HG02571 (cell line): ENCODE data around the gene SPRR2E.
"Not testable (repeated sequence)": the region's sequence is repeated elsewhere in the genome, so short reads cannot be mapped to it uniquely, and the experiment has no call there.

Experiments
- ATAC-seq: cut with Tn5 transposase; IDR thresholded peaks from one replicate; pipeline ENCODE4 v1.9.1; 2021; ENCODE audit warnings: mild to moderate bottlenecking, moderate library complexity; ENCODE audit not compliant: unreplicated experiment

Gene SPRR2E

DNA sequence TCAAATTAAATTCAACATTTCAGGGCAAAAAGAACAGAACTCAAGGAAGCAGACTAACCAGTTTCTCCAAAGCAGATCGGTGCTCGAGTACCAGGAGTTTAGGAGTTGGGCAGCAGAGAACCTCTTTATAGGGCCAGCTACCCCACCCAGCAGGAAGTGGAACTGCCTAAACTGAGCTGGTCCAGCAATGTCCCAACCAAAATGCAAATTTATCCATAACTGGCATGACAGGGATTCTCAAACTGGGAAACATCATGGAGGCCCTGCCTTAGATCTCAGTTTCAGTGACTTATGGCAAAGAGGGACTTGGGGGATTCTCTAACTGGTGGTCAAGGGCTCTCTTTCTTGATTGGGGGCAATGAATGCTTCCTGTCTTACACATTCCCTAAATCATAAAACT lies 22.8 kb downstream of the SPRR2E start, which contains the start of gene SPRR2B:
Gene SPRR2B, minus strand, starts transcription at position 101 of the 400 bp plus-strand sequence. CDS start 772 bp downstream, outside the sequence.
- ATAC-seq: no peak

GRCh38 chr1:153070243-153070642 lies 24.1 kb downstream of the SPRR2E start:
- ATAC-seq: no peak

DNA sequence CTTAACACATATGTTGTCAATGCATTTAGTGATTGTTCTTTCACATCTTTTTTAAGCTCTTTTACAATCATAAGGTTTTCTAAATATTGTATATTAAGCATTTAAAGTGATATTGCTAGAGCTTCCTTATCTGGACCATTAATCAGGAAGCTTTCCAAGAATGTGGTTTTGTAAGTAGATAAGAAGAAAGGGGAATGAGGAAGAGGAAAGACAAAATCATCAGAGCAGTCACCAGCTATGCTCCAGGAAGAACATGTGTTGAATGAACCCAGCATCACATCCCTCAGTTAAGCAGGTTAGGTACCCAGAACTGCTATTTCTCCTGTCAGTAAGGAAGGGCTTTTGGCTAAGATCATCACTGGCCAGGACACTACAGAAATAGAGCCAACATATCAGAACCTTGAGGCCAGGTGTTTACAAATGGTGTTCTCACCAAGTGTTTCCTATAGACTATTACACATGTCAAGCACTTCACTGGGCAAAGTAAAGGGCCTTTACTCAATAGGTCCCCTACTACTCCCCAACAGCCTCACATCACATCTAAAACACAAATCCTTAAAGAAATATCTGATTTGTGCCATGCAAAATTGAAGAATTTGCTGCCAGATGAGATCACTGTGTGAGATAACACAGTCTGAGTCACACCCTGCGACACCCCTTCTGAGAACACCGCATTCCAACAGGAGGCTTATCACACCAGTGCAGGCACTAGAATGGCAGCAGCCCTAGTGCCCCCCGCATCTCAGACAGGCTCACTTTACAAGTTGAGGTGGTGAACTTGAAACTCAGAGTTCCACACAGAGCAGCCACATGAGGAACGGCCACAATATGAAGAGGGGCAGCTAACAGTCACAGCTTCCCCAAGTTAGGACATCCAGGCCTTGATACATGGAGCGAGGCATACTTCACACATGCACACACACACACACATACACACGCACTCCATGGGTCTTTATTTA lies 35.2 kb downstream of the SPRR2E start:
- ATAC-seq: no peak

DNA sequence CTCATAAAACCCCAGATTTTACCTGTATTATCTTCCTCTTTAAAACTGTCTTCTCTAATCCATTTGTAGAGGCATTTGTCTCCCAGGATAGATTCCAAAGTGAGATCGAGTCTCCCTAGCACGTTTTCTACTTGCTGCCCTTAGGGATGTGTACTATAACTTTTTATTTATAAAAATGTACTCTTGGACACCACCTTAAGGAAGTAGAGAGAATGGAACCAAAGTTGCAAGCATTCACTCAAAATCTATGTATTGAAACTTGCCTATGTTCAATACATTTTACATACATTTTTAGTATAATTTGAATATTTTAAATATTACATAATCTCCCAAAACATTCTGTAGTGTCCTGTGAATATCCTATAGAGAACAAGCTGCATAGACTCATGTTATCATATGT lies 36.2 kb downstream of the SPRR2E start:
- no peak for ATAC-seq

DNA sequence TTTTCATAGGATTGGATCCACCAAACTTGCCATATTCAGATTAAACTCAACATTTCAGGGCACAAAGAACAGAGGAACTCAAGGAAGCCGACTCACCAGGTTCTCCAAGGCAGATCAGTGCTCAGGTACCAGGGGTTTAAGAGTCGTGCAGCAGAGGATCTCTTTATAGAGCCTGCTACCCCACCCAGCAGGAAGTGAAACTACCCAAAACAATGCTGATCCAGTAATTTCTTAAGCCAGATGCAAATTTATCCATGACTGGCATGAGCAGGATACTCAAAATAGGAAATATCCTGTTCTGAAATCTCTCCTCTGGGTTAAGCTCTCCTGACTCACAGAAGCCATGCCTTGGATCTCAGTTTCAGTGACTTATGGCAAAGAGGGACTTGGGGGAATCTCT lies 37.0 kb downstream of the SPRR2E start, which contains the start of gene SPRR2A:
Gene SPRR2A, minus strand, starts transcription at position 138 of the 400 bp plus-strand sequence. CDS start 777 bp downstream, outside the sequence.
- no peak for ATAC-seq

- not testable (repeated sequence) for ATAC-seq
Measured at GRCh38 chr1:153056111-153056510, 38.2 kb downstream of the SPRR2E start.

DNA sequence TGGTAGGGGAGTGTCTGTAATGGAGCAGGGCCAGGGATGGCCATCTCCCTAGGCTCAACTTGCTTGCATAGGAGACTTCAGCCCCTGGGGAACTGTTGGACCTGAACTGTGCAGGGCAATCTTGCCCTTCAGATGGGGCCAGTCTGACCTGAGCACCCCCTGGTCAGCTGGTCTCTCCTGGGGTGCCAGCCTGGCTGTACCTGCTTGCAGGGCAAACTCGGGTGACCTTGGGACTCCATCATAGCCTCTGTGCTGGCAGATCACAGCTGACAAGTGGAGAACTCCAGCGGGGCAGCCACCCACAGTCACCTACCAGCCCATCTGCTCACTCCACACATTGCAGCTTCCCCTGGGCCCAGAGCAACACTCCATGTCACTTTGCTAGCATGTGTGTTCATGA lies 45.1 kb downstream of the SPRR2E start:
- no peak for ATAC-seq
